ENCODE results near the gene PMEL. TPM values are rescaled to one million over a fixed set of nuclear protein-coding genes. Genes with fewer than 3 reads are reported as not detected.
"Not testable (repeated sequence)": the region's sequence is repeated elsewhere in the genome, so short reads cannot be mapped to it uniquely, and the experiment has no call there.

PMEL gene
- total and polyA plus RNA-seq, 8 donors, result 1.2 to 3.5 (median 2.2) TPM

- 1 to 2% methylated on average over 25 to 44 of the region's 44 CpGs for WGBS, 2 donors
- Histone ChIP-seq H3K27ac (peak overlapping the region; percentile 73 to 88 (median 83)), H3K27me3 (no peaks in the 10 kb centered on the region), H3K9me3 (no peaks in the 10 kb centered on the region), H3K4me3 (peak overlapping the region; percentile 55 to 80 (median 75)), H3K4me1 (no peaks in the 10 kb centered on the region), H3K36me3 (peaks cover 0 to 3% (median 0%) of the 10 kb centered on the region in 3 donors)
- peak; percentile 89 to 92 (median 92) for ATAC-seq
- TF ChIP-seq, protein P1, sequence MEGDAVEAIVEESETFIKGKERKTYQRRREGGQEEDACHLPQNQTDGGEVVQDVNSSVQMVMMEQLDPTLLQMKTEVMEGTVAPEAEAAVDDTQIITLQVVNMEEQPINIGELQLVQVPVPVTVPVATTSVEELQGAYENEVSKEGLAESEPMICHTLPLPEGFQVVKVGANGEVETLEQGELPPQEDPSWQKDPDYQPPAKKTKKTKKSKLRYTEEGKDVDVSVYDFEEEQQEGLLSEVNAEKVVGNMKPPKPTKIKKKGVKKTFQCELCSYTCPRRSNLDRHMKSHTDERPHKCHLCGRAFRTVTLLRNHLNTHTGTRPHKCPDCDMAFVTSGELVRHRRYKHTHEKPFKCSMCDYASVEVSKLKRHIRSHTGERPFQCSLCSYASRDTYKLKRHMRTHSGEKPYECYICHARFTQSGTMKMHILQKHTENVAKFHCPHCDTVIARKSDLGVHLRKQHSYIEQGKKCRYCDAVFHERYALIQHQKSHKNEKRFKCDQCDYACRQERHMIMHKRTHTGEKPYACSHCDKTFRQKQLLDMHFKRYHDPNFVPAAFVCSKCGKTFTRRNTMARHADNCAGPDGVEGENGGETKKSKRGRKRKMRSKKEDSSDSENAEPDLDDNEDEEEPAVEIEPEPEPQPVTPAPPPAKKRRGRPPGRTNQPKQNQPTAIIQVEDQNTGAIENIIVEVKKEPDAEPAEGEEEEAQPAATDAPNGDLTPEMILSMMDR (IDR thresholded peaks at IDR 0.05), result no peak
- FAIRE-seq, result no peak
- intact Hi-C loops (cut with DNase I), result no loop called here
- peak; percentile 62 to 86 (median 78) for DNase-seq
Observed at GRCh38 chr12:56007564-56008559, 42.0 kb upstream of the PMEL start.

DNA sequence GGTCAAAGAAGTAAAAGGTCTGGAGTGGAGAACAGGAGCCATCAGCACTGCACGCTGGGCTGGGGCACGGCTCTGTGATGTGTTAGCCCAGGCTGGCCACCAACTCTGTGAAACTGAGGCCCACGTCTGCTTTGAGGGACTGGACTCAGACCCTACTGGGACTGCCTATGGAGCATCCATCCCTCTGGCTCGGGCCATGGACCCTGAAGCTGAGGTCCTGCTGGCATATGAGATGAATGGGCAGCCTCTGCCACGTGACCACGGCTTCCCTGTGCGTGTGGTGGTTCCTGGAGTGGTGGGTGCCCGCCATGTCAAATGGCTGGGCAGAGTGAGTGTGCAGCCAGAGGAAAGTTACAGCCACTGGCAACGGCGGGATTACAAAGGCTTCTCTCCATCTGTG lies 38.4 kb upstream of the PMEL start:
- peaks cover 0 to 7% (median 0%) of the 10 kb centered on the region in 3 donors for H3K4me1 ChIP-seq
- 90 to 94% methylated on average over 10 of the region's 10 CpGs for WGBS, 2 donors
- TF ChIP-seq, protein P1 (IDR thresholded peaks at IDR 0.05), result no peak
- no peak overlapping the region for H3K27ac ChIP-seq
- peaks cover 0 to 4% (median 0%) of the 10 kb centered on the region in 3 donors for H3K36me3 ChIP-seq
- no peaks in the 10 kb centered on the region for H3K27me3 ChIP-seq
- no peak for ATAC-seq
- FAIRE-seq, result no peak
- no peak overlapping the region for H3K4me3 ChIP-seq
- DNase-seq, result no peak
- intact Hi-C loops (cut with DNase I), result no loop called here
- H3K9me3 ChIP-seq, result no peaks in the 10 kb centered on the region

GRCh38 chr12:56003376-56003775 lies 37.5 kb upstream of the PMEL start:
- H3K9me3 ChIP-seq; H3K4me1 ChIP-seq; DNase-seq; FAIRE-seq; H3K27me3 ChIP-seq; H3K36me3 ChIP-seq; H3K4me3 ChIP-seq; intact Hi-C loops (cut with DNase I); H3K27ac ChIP-seq; ATAC-seq: not testable (repeated sequence)
- WGBS, 2 donors, result 85 to 91% methylated on average over 5 of the region's 5 CpGs

DNA sequence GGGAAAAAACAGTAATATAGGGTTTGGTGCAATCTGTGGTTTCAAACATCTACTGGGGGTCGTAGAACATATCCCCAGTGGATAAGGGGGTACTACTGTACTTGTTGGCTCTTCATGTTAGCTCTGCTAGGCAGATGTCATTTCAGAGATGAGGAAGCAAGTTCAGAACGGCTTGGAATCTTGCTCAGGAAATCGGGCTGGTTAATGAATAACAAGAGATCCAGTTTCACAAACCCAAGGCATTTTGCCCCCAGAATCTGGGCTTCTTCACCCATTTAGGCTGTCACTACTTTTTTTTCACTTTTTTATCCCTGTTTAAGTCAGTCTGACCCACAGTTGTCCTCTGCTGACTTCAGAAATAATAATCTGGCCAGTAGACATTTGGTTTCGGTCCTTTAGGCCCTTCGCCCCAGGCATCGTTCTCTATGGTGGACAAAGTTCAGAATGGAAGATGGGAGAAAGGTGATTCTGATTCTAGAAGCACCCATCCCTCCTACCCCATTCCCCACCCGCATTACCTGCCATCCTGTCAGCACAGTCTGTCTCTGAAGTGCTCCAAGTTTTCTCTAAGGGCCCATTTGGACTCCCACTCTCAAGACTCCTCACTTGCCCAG lies 35.8 kb upstream of the PMEL start:
- no peak for ATAC-seq
- intact Hi-C loops (cut with DNase I), result no loop called here

GRCh38 chr12:55999999-56000540 lies 34.2 kb upstream of the PMEL start:
- WGBS, 2 donors, result 95 to 96% methylated on average over 21 to 33 of the region's 33 CpGs
- not testable (repeated sequence) for ATAC-seq, H3K27me3 ChIP-seq, H3K4me3 ChIP-seq, H3K36me3 ChIP-seq, H3K9me3 ChIP-seq, FAIRE-seq, DNase-seq, H3K27ac ChIP-seq
- peaks cover 0 to 17% (median 5%) of the 10 kb centered on the region in 3 donors for H3K4me1 ChIP-seq
- intact Hi-C loops (cut with DNase I), result loop anchor here in 1 of 3 donors (5.0 kb wide), 1 partner anchor 37 kb away; no protein-coding TSS in a partner anchor

More for the DNA sequence above, 35.8 kb upstream of the PMEL start:
- 51 to 56% methylated on average over 7 of the region's 7 CpGs for WGBS, 2 donors
- H3K36me3 ChIP-seq, result peaks cover 0 to 4% (median 0%) of the 10 kb centered on the region in 3 donors
- FAIRE-seq (no peak), DNase-seq (no peak)
- H3K9me3 ChIP-seq, result no peaks in the 10 kb centered on the region
- H3K4me1 ChIP-seq, result peaks cover 0 to 17% (median 5%) of the 10 kb centered on the region in 3 donors
- no peak overlapping the region for H3K4me3 ChIP-seq
- TF ChIP-seq, protein P1 (IDR thresholded peaks at IDR 0.05), result no peak
- H3K27ac ChIP-seq, result peak overlapping the region in 2 of 4 donors; percentile 34 to 39
- no peaks in the 10 kb centered on the region for H3K27me3 ChIP-seq

DNA sequence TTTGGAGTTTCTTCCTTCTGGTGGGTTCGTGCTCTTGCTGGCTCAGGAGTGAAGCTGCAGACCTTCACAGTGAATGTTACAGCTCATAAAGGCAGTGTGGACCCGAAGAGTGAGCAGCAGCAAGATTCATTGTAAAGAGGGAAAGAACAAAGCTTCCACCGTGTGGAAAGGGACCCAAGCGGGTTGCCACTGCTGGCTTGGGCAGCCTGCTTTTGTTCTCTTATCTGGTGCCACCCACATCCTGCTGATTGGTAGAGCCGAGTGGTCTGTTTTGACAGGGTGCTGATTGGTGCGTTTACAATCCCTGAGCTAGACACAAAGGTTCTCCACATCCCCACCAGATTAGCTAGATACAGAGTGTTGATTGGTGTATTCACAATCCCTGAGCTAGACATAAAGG lies 33.7 kb upstream of the PMEL start:
- DNase-seq, H3K27ac ChIP-seq, H3K9me3 ChIP-seq, ATAC-seq, H3K4me3 ChIP-seq, H3K36me3 ChIP-seq, FAIRE-seq, H3K27me3 ChIP-seq: not testable (repeated sequence)
- H3K4me1 ChIP-seq, result peaks cover 0 to 17% (median 5%) of the 10 kb centered on the region in 3 donors
- 73 to 74% methylated on average over 6 of the region's 6 CpGs for WGBS, 2 donors
- intact Hi-C loops (cut with DNase I), result loop anchor here in 1 of 3 donors (5.0 kb wide), 1 partner anchor 38 kb away; no protein-coding TSS in a partner anchor

Measured in pancreas (tissue), 10 donors.